ENCODE measurements around the gene OR2H1. TPM values are rescaled to one million over a fixed set of nuclear protein-coding genes. Genes with fewer than 3 reads are reported as not detected.

The OR2H1 gene
- total RNA-seq, 1 experiment from 2014 or later, result not detected

- Mint-ChIP-seq H3K27me3 (ENCODE audit: low read depth) (peaks cover 4% of the 10 kb centered on the region; the same call in 1 of the 2 replicates), H3K27ac (no peak overlapping the region), H3K9me3 (peaks cover 3% of the 10 kb centered on the region; the same call in 1 of the 2 replicates), H3K36me3 (no peaks in the 10 kb centered on the region), H3K4me1 (no peaks in the 10 kb centered on the region), H3K4me3 (no peak overlapping the region)
- TF ChIP-seq, protein P1, sequence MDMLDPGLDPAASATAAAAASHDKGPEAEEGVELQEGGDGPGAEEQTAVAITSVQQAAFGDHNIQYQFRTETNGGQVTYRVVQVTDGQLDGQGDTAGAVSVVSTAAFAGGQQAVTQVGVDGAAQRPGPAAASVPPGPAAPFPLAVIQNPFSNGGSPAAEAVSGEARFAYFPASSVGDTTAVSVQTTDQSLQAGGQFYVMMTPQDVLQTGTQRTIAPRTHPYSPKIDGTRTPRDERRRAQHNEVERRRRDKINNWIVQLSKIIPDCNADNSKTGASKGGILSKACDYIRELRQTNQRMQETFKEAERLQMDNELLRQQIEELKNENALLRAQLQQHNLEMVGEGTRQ (CRISPR knock-in tag; IDR thresholded peaks at IDR 0.05), result no peak
- no peak for TF ChIP-seq ZNF416 (CRISPR knock-in tag; IDR thresholded peaks at IDR 0.05)
- TF ChIP-seq ZNF671 (CRISPR knock-in tag; IDR thresholded peaks at IDR 0.05), result no peak
- TF ChIP-seq, protein P2, sequence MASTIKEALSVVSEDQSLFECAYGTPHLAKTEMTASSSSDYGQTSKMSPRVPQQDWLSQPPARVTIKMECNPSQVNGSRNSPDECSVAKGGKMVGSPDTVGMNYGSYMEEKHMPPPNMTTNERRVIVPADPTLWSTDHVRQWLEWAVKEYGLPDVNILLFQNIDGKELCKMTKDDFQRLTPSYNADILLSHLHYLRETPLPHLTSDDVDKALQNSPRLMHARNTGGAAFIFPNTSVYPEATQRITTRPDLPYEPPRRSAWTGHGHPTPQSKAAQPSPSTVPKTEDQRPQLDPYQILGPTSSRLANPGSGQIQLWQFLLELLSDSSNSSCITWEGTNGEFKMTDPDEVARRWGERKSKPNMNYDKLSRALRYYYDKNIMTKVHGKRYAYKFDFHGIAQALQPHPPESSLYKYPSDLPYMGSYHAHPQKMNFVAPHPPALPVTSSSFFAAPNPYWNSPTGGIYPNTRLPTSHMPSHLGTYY (CRISPR knock-in tag; IDR thresholded peaks at IDR 0.05), result no peak
- TF ChIP-seq, protein P3, sequence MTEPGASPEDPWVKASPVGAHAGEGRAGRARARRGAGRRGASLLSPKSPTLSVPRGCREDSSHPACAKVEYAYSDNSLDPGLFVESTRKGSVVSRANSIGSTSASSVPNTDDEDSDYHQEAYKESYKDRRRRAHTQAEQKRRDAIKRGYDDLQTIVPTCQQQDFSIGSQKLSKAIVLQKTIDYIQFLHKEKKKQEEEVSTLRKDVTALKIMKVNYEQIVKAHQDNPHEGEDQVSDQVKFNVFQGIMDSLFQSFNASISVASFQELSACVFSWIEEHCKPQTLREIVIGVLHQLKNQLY (CRISPR knock-in tag; IDR thresholded peaks at IDR 0.05), result no peak
- TF ChIP-seq SMAD4 (CRISPR knock-in tag; IDR thresholded peaks at IDR 0.05), result no peak
- TF ChIP-seq ZNF138 (CRISPR knock-in tag; conservative IDR thresholded peaks at IDR 0.05), result no peak
- no peak for TF ChIP-seq FOXP4 (CRISPR knock-in tag; IDR thresholded peaks at IDR 0.05)
- TF ChIP-seq ATF1 (CRISPR knock-in tag; IDR thresholded peaks at IDR 0.05), result no peak
- TF ChIP-seq, protein P4, sequence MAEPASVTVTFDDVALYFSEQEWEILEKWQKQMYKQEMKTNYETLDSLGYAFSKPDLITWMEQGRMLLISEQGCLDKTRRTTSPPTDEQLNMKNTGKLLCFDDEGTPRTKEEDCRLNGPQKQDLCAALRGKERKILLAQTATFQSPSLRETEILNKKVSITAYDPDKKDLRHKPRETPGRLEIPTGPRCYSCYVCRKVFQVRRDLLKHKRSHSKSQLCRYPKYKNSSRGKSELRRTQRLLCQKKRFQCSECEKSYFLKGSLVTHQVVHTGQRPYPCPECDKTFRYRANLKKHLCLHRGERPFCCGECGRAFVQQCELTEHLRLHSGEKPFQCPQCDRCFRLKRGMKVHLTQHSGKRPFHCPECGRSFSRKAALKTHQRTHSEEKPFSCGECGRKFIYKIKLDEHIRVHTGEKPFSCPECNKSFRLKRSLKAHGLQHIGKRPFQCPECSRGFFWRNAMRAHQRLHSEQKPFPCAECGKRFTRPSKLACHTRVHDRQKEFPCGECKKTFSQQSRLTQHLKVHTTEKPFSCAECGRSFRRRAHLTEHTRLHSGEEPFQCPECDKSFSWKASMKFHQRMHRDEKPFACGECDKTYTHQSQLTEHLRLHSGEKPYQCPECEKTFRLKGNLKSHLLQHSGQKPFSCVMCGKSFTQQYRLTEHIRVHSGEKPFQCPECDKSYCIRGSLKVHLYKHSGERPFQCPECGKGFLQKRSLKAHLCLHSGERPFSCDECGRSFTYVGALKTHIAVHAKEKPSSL (CRISPR knock-in tag; conservative IDR thresholded peaks at IDR 0.05), result no peak
- TF ChIP-seq JUN (CRISPR knock-in tag; IDR thresholded peaks at IDR 0.05), result no peak
- no peak for TF ChIP-seq FOXK1 (CRISPR knock-in tag; IDR thresholded peaks at IDR 0.05)
- TF ChIP-seq, protein P5, sequence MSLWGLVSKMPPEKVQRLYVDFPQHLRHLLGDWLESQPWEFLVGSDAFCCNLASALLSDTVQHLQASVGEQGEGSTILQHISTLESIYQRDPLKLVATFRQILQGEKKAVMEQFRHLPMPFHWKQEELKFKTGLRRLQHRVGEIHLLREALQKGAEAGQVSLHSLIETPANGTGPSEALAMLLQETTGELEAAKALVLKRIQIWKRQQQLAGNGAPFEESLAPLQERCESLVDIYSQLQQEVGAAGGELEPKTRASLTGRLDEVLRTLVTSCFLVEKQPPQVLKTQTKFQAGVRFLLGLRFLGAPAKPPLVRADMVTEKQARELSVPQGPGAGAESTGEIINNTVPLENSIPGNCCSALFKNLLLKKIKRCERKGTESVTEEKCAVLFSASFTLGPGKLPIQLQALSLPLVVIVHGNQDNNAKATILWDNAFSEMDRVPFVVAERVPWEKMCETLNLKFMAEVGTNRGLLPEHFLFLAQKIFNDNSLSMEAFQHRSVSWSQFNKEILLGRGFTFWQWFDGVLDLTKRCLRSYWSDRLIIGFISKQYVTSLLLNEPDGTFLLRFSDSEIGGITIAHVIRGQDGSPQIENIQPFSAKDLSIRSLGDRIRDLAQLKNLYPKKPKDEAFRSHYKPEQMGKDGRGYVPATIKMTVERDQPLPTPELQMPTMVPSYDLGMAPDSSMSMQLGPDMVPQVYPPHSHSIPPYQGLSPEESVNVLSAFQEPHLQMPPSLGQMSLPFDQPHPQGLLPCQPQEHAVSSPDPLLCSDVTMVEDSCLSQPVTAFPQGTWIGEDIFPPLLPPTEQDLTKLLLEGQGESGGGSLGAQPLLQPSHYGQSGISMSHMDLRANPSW (CRISPR knock-in tag; conservative IDR thresholded peaks at IDR 0.05; ENCODE audit: low read depth), result no peak
- no peak for TF ChIP-seq PRRX2 (CRISPR knock-in tag; IDR thresholded peaks at IDR 0.05)
- no peak for TF ChIP-seq ZNF263 (CRISPR knock-in tag; IDR thresholded peaks at IDR 0.05; ENCODE audit: low read depth)
- no peak for TF ChIP-seq ETV6 (CRISPR knock-in tag; IDR thresholded peaks at IDR 0.05)
- no peak for TF ChIP-seq ZNF396 (CRISPR knock-in tag; IDR thresholded peaks at IDR 0.05; ENCODE audit: borderline replicate concordance)
- TF ChIP-seq, protein P6, sequence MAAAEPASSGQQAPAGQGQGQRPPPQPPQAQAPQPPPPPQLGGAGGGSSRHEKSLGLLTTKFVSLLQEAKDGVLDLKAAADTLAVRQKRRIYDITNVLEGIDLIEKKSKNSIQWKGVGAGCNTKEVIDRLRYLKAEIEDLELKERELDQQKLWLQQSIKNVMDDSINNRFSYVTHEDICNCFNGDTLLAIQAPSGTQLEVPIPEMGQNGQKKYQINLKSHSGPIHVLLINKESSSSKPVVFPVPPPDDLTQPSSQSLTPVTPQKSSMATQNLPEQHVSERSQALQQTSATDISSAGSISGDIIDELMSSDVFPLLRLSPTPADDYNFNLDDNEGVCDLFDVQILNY (CRISPR knock-in tag; IDR thresholded peaks at IDR 0.05), result no peak
- no peak for TF ChIP-seq ZNF317 (CRISPR knock-in tag; IDR thresholded peaks at IDR 0.05; ENCODE audit: borderline replicate concordance, low read depth)
- no peak for TF ChIP-seq NR2C2 (CRISPR knock-in tag; IDR thresholded peaks at IDR 0.05)
- no peak for DNase-seq (ENCODE audit: low spot score)
- ChIA-PET POLR2A (no interaction called here), CTCF (no interaction called here)
- no peak for ATAC-seq
These were observed 18.0 kb downstream of the OR2H1 start for GRCh38 chr6:29474996-29475395.

Data from WTC11 (cell line).